Measurements from ENCODE around the gene CRYBG1. TPM values are rescaled to one million over a fixed set of nuclear protein-coding genes. Genes with fewer than 3 reads are reported as not detected.

Gene CRYBG1
- total and polyA plus RNA-seq, 10 of the 15 experiments (the other 5 are each of a cell fraction or from before 2014, with no cell fraction given): 6.5 to 57.0 (median 25.2) TPM

DNA sequence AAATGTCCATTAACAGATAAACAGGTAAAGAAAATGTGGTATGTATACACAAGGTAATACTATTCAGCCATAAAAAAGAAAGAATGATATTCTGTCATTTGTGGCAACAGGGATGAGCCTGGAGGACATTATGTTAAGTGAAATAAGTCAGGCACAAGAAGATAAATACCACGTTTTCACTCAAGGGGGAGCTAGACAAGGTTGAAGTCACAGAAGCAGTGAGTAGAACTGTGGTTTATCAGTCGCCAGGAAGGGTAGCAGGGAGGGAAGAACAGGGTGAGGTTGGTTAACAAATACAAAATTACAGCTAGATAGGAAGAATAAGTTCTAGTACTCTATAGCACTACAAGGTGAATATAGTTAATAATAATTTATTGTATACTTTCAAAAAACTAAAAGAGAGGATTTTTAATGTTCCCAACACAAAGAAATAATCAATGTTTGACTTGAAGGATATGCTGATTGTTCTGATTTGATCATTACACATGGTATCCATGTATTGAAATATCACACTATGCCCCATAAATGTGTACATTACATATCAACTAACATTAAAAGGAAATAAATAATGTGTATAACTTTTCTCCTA lies 247.7 kb downstream of the CRYBG1 start (continued):
- TF ChIP-seq CUX1 (IDR thresholded peaks at IDR 0.05; ENCODE audit: insufficient replicate concordance, low read depth, low read length) (no peak), NR2C2 (IDR thresholded peaks at IDR 0.05; ENCODE audit: borderline replicate concordance, control insufficient read depth, insufficient read length, low read depth) (no peak), YY1 (IDR thresholded peaks at IDR 0.05; ENCODE audit: low read depth, low read length) (0 out of 2 replicates have a peak, but pooled peaks have one; percentile 40), RUNX3 (IDR thresholded peaks at IDR 0.05; ENCODE audit: low read length) (peak; percentile 75), NFIC (IDR thresholded peaks at IDR 0.05; ENCODE audit: low read depth, low read length) (no peak), KAT2A (conservative IDR thresholded peaks at IDR 0.05; ENCODE audit: control insufficient read depth, low read depth, low read length) (no peak), MTA3 (IDR thresholded peaks at IDR 0.05; ENCODE audit: borderline replicate concordance, low read length) (no peak), YBX1 (IDR thresholded peaks at IDR 0.05) (no peak), SMARCA5 (IDR thresholded peaks at IDR 0.05) (0 out of 2 replicates have a peak, but pooled peaks have one; percentile 34), CHD1 (IDR thresholded peaks at IDR 0.05; ENCODE audit: low read depth, low read length) (no peak), RAD21 (IDR thresholded peaks at IDR 0.05; ENCODE audit: insufficient read depth, low read depth, low read length) (peak; percentile 76), NR2C1 (IDR thresholded peaks at IDR 0.05) (no peak), HCFC1 (IDR thresholded peaks at IDR 0.05; ENCODE audit: low read length) (no peak), MTA2 (IDR thresholded peaks at IDR 0.05; ENCODE audit: low read depth) (no peak)
- TF ChIP-seq, protein P1, sequence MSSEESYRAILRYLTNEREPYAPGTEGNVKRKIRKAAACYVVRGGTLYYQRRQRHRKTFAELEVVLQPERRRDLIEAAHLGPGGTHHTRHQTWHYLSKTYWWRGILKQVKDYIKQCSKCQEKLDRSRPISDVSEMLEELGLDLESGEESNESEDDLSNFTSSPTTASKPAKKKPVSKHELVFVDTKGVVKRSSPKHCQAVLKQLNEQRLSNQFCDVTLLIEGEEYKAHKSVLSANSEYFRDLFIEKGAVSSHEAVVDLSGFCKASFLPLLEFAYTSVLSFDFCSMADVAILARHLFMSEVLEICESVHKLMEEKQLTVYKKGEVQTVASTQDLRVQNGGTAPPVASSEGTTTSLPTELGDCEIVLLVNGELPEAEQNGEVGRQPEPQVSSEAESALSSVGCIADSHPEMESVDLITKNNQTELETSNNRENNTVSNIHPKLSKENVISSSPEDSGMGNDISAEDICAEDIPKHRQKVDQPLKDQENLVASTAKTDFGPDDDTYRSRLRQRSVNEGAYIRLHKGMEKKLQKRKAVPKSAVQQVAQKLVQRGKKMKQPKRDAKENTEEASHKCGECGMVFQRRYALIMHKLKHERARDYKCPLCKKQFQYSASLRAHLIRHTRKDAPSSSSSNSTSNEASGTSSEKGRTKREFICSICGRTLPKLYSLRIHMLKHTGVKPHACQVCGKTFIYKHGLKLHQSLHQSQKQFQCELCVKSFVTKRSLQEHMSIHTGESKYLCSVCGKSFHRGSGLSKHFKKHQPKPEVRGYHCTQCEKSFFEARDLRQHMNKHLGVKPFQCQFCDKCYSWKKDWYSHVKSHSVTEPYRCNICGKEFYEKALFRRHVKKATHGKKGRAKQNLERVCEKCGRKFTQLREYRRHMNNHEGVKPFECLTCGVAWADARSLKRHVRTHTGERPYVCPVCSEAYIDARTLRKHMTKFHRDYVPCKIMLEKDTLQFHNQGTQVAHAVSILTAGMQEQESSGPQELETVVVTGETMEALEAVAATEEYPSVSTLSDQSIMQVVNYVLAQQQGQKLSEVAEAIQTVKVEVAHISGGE (CRISPR knock-in tag; IDR thresholded peaks at IDR 0.05): no peak
- TF ChIP-seq, protein P2, sequence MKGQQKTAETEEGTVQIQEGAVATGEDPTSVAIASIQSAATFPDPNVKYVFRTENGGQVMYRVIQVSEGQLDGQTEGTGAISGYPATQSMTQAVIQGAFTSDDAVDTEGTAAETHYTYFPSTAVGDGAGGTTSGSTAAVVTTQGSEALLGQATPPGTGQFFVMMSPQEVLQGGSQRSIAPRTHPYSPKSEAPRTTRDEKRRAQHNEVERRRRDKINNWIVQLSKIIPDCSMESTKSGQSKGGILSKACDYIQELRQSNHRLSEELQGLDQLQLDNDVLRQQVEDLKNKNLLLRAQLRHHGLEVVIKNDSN (IDR thresholded peaks at IDR 0.05; ENCODE audit: borderline replicate concordance, extremely low read length, insufficient read depth, low read depth, low read length): no peak
- TF ChIP-seq, protein P3, sequence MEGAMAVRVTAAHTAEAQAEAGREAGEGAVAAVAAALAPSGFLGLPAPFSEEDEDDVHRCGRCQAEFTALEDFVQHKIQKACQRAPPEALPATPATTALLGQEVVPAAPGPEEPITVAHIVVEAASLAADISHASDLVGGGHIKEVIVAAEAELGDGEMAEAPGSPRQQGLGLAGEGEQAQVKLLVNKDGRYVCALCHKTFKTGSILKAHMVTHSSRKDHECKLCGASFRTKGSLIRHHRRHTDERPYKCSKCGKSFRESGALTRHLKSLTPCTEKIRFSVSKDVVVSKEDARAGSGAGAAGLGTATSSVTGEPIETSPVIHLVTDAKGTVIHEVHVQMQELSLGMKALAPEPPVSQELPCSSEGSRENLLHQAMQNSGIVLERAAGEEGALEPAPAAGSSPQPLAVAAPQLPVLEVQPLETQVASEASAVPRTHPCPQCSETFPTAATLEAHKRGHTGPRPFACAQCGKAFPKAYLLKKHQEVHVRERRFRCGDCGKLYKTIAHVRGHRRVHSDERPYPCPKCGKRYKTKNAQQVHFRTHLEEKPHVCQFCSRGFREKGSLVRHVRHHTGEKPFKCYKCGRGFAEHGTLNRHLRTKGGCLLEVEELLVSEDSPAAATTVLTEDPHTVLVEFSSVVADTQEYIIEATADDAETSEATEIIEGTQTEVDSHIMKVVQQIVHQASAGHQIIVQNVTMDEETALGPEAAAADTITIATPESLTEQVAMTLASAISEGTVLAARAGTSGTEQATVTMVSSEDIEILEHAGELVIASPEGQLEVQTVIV (IDR thresholded peaks at IDR 0.05; ENCODE audit: borderline replicate concordance, partially characterized antibody): no peak
